H1 (cell line): ENCODE results near the gene GSKIP. TPM values are rescaled to one million over a fixed set of nuclear protein-coding genes. Genes with fewer than 3 reads are reported as not detected.

Experiments
- CTBP2 ChIP-seq: IDR thresholded peaks from 2 replicates; pipeline ENCODE4 v1.7.0; 2011; ENCODE audit warnings: borderline replicate concordance, mild to moderate bottlenecking, moderate library complexity, mixed read lengths, low read length; ENCODE audit not compliant: insufficient read depth, insufficient read length
- KDM1A ChIP-seq: fragments of 200-600, 300-600 bp; sonication (generic); IDR thresholded peaks from 2 replicates; pipeline ENCODE4 v1.7.1; 2016; ENCODE audit warnings: mild to moderate bottlenecking, low read length, borderline replicate concordance
- TBP ChIP-seq: IDR thresholded peaks from 2 replicates; pipeline ENCODE4 v1.6.1; 2011; ENCODE audit warnings: low read depth, low read length, improper control_type of control experiment
- ZNF274 ChIP-seq: IDR thresholded peaks from 2 replicates; pipeline ENCODE4 v1.7.0; 2012; ENCODE audit warnings: low read length, borderline replicate concordance; ENCODE audit errors: extremely low read depth
- polyA plus RNA-seq, 7 experiments: library from polyadenylated mRNA; depleted of rRNA in 3 of 7; stranded (reverse) in 5 of 7; unstranded in 2 of 7; fragments of >200 nt in 5 of 7; fragments of 200-250 nt in 2 of 7; gene quantifications; 1 replicate in 5 of 7; 2 replicates in 1 of 7; 4 replicates in 1 of 7; pipeline versions ENCODE4 v1.2.1 to v1.2.3, GENCODE V29; 2011 to 2013; ENCODE audit warnings: missing spikeins in 2 of 7, mixed read lengths in 2 of 7
- total RNA-seq: library from RNA; stranded (reverse); fragmentation: NEBNext Ultra II Directional; extraction: Animal tissue kit (Norgen Biotek cat#: 25700); gene quantifications from 2 replicates; pipeline ENCODE4 v1.2.1, GENCODE V29; 2021

The GSKIP gene
- total and polyA plus RNA-seq, 2 of the 8 experiments (the other 6 are each of a cell fraction or from before 2014, with no cell fraction given), result 20.3 to 37.1 TPM

GRCh38 chr14:96349286-96350075 lies 13.8 kb upstream of the GSKIP start (continued):
- TF ChIP-seq TBP, result no peak
- TF ChIP-seq ZNF274, result no peak
- TF ChIP-seq CTBP2, result no peak
- TF ChIP-seq KDM1A, result no peak
